GM10266 (cell line): Measurements from ENCODE around the gene NEDD4.

ENCODE experiments used
- DNase-seq: peaks from one replicate; pipeline ENCODE4 v3.0.0; 2012; ENCODE audit errors: extremely low spot score
- TF ChIP-seq, protein P1 (sequence below): IDR thresholded peaks from 2 replicates; pipeline ENCODE4 v1.5.1; 2012; ENCODE audit warnings: mild to moderate bottlenecking, low read depth; ENCODE audit not compliant: control insufficient read depth, insufficient read depth; ENCODE audit errors: missing control alignments

NEDD4 gene

GRCh38 chr15:55915221-55915620, 78.2 kb downstream of the NEDD4 start:
- TF ChIP-seq, protein P1, sequence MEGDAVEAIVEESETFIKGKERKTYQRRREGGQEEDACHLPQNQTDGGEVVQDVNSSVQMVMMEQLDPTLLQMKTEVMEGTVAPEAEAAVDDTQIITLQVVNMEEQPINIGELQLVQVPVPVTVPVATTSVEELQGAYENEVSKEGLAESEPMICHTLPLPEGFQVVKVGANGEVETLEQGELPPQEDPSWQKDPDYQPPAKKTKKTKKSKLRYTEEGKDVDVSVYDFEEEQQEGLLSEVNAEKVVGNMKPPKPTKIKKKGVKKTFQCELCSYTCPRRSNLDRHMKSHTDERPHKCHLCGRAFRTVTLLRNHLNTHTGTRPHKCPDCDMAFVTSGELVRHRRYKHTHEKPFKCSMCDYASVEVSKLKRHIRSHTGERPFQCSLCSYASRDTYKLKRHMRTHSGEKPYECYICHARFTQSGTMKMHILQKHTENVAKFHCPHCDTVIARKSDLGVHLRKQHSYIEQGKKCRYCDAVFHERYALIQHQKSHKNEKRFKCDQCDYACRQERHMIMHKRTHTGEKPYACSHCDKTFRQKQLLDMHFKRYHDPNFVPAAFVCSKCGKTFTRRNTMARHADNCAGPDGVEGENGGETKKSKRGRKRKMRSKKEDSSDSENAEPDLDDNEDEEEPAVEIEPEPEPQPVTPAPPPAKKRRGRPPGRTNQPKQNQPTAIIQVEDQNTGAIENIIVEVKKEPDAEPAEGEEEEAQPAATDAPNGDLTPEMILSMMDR = no peak
- no peak for DNase-seq

DNA sequence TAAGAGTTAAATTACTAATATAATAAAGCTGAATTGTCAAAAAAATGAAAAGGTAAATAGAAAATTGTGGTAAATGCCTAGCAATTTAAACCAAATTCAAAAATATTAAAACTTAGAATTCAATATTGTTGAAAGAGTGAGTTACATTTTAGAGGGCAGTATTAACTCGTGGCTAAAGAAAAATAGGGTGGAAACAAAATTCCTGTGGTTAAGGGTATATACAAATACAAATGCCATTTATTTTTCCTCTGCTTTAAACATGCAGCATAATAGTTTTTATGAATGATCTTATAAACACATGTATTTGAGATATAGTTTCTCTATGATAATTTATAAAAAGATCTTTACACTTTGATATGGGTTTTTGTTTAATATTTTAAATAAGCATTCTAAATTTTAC, 79.0 kb downstream of the NEDD4 start:
- no peak for DNase-seq
- TF ChIP-seq, protein P1 = no peak

GRCh38 chr15:55912982-55913381, 80.4 kb downstream of the NEDD4 start:
- TF ChIP-seq, protein P1 = no peak
- no peak for DNase-seq

- TF ChIP-seq, protein P1 = no peak
- DNase-seq = no peak
Observed at GRCh38 chr15:55909036-55909811, 84.2 kb downstream of the NEDD4 start.

- TF ChIP-seq, protein P1 = no peak
- no peak for DNase-seq
Observed at GRCh38 chr15:55907797-55908196, 85.6 kb downstream of the NEDD4 start.

- no peak for DNase-seq
- TF ChIP-seq, protein P1 = no peak
Observed at GRCh38 chr15:55902981-55903380, 90.4 kb downstream of the NEDD4 start.

GRCh38 chr15:55900019-55900418, 93.4 kb downstream of the NEDD4 start:
- DNase-seq = no peak
- TF ChIP-seq, protein P1 = no peak
